ENCODE results near the gene CREB5. TPM values are rescaled to one million over a fixed set of nuclear protein-coding genes. Genes with fewer than 3 reads are reported as not detected.
A peak's percentile ranks its signal among the peaks of the same experiment; 100 is the strongest.

Gene CREB5, protein sequence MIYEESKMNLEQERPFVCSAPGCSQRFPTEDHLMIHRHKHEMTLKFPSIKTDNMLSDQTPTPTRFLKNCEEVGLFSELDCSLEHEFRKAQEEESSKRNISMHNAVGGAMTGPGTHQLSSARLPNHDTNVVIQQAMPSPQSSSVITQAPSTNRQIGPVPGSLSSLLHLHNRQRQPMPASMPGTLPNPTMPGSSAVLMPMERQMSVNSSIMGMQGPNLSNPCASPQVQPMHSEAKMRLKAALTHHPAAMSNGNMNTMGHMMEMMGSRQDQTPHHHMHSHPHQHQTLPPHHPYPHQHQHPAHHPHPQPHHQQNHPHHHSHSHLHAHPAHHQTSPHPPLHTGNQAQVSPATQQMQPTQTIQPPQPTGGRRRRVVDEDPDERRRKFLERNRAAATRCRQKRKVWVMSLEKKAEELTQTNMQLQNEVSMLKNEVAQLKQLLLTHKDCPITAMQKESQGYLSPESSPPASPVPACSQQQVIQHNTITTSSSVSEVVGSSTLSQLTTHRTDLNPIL
- total RNA-seq (13.8 and 19.6 TPM in 2 replicates), polyA plus RNA-seq (28.4 and 32.7 TPM in 2 replicates), polyA minus RNA-seq (55.3 and 77.5 TPM in 2 replicates), Bru-seq, nascent RNA (percentile 58 among the genes with signal in this experiment), BruChase-seq, experiment 1, labeled RNA remaining after a 6-hour chase (percentile 44 among the genes with signal in this experiment), BruChase-seq, experiment 2, labeled RNA remaining after a 2-hour chase (percentile 50 among the genes with signal in this experiment)
- 11.2 and 11.9 TPM in 2 replicates for polyA plus RNA-seq (2011; cell fraction: cytosol; rRNA removed)
- 61.3 and 61.6 TPM in 2 replicates for polyA plus RNA-seq (2011; cell fraction: nucleus; rRNA removed)
- polyA plus RNA-seq (2012) = 6.4 TPM in 2 replicates
- polyA minus RNA-seq (2011; cell fraction: cytosol; rRNA and poly(A)+ RNA removed) = not detected
- polyA minus RNA-seq (2011; cell fraction: nucleus; rRNA and poly(A)+ RNA removed) = 149 and 150 TPM in 2 replicates
- long read RNA-seq, transcript CREB5-212 (2 exons, 603 nt) = major isoform, 7 of 31 reads
- long read RNA-seq, transcript CREB5-202 (7 exons, 2,001 nt) = minor isoform, 6 of 31 reads
- long read RNA-seq, partial matches to known transcripts = 11 of 31 reads
- long read RNA-seq, other reads (novel, unspliced or antisense) = 4 of 31 reads

DNA sequence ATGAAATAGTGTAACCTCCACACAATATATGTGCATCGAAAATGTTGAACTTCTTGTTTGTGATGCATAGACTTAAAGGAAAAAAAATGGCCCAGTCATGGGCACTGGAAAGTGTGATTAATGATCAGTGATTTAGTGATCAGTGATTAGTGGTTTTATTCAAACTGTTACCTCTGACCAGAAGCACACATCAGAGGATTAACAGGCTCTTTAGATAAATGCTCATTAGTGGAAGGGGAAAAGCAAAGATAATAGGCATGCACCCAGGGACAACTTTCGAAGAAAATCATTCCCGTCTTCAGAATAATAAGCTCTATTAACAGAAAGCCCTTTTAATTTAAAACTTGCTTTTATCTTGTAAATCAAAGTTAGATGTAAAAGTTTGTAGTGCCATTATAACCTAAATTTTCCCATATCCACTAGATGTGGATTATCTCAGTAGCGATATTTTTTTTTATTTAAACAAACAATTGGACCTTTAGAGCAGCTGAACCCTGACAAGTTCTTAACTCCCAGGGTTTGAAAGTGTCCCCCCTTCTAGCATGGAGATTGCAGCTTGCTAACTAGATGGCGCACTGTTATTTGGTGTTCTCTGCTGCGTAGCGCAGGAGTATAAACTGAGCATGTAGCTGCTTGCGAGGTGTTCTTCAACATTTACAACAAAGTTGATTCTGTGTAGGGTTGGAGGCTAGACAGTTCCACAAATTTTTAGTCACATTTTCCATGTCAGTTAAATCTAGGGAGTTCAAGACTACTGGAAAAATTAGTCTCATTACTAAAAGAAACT is at the start of gene CREB5:
TSS of gene CREB5 (plus strand) at position 643 of the 787 bp plus-strand sequence. CDS start 397 bp downstream, outside the sequence.
- no peak for DNase-seq (ENCODE audit: low read depth, low spot score)
- Histone ChIP-seq H3K27ac (ENCODE audit: insufficient read depth, low read depth, low read length) (no peak within 1 kb of the TSS), H3K79me2 (ENCODE audit: control insufficient read depth, insufficient read depth, low read length) (no peaks in the 10 kb centered on the region), H3K27me3 (ENCODE audit: control insufficient read depth in 2 of 2, insufficient read depth in 2 of 2, low read length in 2 of 2) (peaks cover 0 to 2% of the 10 kb centered on the region in 2 experiments), H3K4me3 (replicated peaks in 1 of 3; ENCODE audit: insufficient read depth in 1 of 3, low read depth in 1 of 3, low read length in 3 of 3) (peak within 1 kb of the TSS in 1 of 3 experiments; percentile 74), H4K20me1 (replicated peaks; ENCODE audit: control insufficient read depth, extremely low read depth, insufficient read depth, low read length) (no peaks in the 10 kb centered on the region), H3K4me1 (ENCODE audit: control insufficient read depth, extremely low read depth, insufficient read depth, low read length) (peaks cover 15% of the 10 kb centered on the region), H3K9me3 (replicated peaks; ENCODE audit: control insufficient read depth, insufficient read depth, low read length) (no peaks in the 10 kb centered on the region), H2AFZ (ENCODE audit: low read depth, low read length) (no peak within 1 kb of the TSS), H3K9ac (replicated peaks; ENCODE audit: extremely low read depth, insufficient read depth, low read length) (no peak within 1 kb of the TSS), H3K9me1 (replicated peaks; ENCODE audit: control insufficient read depth, extremely low read depth, insufficient read depth, low read length) (no peaks in the 10 kb centered on the region), H3K36me3 (ENCODE audit: control insufficient read depth in 2 of 2, extremely low read depth in 1 of 2, insufficient read depth in 2 of 2, low read length in 2 of 2) (no peaks in the 10 kb centered on the region), H3K4me2 (ENCODE audit: insufficient read depth, low read length) (no peak within 1 kb of the TSS)
- TF ChIP-seq POLR2A (IDR thresholded peaks at IDR 0.05; ENCODE audit: low read depth, low read length) (no peak), MYC (IDR thresholded peaks at IDR 0.05; ENCODE audit: low read depth, low read length) (no peak), GATA2 (IDR thresholded peaks at IDR 0.05; ENCODE audit: insufficient read depth, insufficient read length, low read depth, low read length) (no peak), JUN (IDR thresholded peaks at IDR 0.05; ENCODE audit: borderline replicate concordance, insufficient read depth, insufficient read length, low read depth) (no peak), EZH2 (IDR thresholded peaks at IDR 0.05; ENCODE audit: borderline replicate concordance, low read depth, low read length, severe bottlenecking) (no peak), POLR2AphosphoS5 (IDR thresholded peaks at IDR 0.05; ENCODE audit: insufficient read depth, low read depth, low read length) (no peak), FOS (IDR thresholded peaks at IDR 0.05; ENCODE audit: borderline replicate concordance, insufficient read depth, low read length) (no peak)
- TF ChIP-seq, protein P1, sequence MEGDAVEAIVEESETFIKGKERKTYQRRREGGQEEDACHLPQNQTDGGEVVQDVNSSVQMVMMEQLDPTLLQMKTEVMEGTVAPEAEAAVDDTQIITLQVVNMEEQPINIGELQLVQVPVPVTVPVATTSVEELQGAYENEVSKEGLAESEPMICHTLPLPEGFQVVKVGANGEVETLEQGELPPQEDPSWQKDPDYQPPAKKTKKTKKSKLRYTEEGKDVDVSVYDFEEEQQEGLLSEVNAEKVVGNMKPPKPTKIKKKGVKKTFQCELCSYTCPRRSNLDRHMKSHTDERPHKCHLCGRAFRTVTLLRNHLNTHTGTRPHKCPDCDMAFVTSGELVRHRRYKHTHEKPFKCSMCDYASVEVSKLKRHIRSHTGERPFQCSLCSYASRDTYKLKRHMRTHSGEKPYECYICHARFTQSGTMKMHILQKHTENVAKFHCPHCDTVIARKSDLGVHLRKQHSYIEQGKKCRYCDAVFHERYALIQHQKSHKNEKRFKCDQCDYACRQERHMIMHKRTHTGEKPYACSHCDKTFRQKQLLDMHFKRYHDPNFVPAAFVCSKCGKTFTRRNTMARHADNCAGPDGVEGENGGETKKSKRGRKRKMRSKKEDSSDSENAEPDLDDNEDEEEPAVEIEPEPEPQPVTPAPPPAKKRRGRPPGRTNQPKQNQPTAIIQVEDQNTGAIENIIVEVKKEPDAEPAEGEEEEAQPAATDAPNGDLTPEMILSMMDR (IDR thresholded peaks at IDR 0.05; ENCODE audit: extremely low read depth in 1 of 2, insufficient read depth in 1 of 2, low read depth in 1 of 2, low read length in 2 of 2) = no peak
- TF ChIP-seq, protein P2, sequence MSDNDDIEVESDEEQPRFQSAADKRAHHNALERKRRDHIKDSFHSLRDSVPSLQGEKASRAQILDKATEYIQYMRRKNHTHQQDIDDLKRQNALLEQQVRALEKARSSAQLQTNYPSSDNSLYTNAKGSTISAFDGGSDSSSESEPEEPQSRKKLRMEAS (IDR thresholded peaks at IDR 0.05; ENCODE audit: insufficient read depth, insufficient read length) = no peak
- POLR2A ChIA-PET = no interaction called here
- intact Hi-C loops (cut with micrococcal nuclease) (loop anchor here (1.0 kb wide), 1 partner anchor 214 kb away; no protein-coding TSS in a partner anchor), dilution Hi-C loops (cut with MboI; ENCODE audit: extremely low pct_ligation_motif_present, low sequenced_read_pairs) (no loop called here)
- FAIRE-seq = no peak
- BruUV-seq (replicated peaks) = no TSS peak
- CTCF ChIA-PET = interaction anchor here (0.8 to 1.2 kb wide), 2 partner anchors 198 to 216 kb away, joined by 3 read pairs; no protein-coding TSS in a partner anchor

Data from endothelial cell of umbilical vein (primary cell).